K562 (cell line): ENCODE measurements around the gene CNTN5.

ENCODE experiments used
- NR2F6 ChIP-seq: fragments of 450-650 bp; formaldehyde crosslinking; IDR thresholded peaks from 2 replicates; pipeline ENCODE4 v1.4.0; 2020; ENCODE audit warnings: mild to moderate bottlenecking
- RFX1 ChIP-seq: fragments of 450-650 bp; IDR thresholded peaks from 2 replicates; pipeline ENCODE4 v1.6.1; 2016; ENCODE audit warnings: mild to moderate bottlenecking, moderate library complexity
- ZFX ChIP-seq: sonication (generic); formaldehyde crosslinking; IDR thresholded peaks from 2 replicates; pipeline ENCODE4 v1.8.0; 2022; ENCODE audit warnings: mild to moderate bottlenecking, missing genetic modification reagents, moderate library complexity

DNA sequence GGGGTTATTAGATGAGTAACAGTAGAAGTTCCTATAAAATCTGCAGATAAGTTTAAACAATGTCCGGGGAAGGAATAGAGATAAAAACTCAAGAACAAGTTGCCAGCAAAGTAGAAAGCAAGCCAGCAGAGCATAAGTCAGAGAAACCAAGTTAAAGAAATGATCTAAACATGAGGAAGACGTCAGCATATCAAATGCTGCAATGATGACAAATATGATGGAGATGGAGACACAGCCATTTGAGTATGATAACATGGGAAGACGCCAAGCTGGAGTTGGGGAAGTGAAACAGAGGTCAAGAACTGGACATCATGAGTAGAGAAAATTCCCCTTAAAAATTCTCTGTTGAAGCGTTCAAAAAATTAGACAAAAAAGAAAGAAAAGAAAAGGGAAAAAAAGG lies 571.5 kb downstream of the CNTN5 start:
- TF ChIP-seq ZFX (CRISPR knock-in tag) (no peak), NR2F6 (CRISPR knock-in tag) (no peak), RFX1 (no peak)
